ENCODE data around the gene LRRC4C. TPM values are rescaled to one million over a fixed set of nuclear protein-coding genes. Genes with fewer than 3 reads are reported as not detected.

LRRC4C gene
- total and polyA plus RNA-seq, 2 experiments from 2014 or later: 0.35 to 1.1 TPM

DNA sequence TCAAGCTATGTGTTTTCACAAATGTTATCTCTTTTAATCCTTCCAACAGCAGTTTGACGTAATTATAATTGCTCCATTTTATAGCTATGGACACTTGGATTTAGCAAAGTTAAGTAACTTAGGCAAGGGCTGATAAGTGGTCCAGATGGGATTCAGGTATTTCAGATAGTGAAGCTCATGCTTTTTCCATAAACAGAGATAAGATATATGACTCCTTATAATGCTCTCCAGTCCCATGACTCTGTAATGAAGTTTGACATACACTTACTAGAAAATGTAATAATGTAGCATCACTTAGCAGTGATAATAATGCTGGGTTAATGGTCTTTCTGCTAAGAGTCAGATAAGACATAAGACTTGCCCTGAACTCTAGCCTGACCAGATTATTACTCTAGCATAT, 892.1 kb downstream of the LRRC4C start:
- Histone ChIP-seq H3F3A (replicated peaks; ENCODE audit: low read depth) (no peaks in the 10 kb centered on the region), H3K9me2 (ENCODE audit: insufficient read depth) (peaks cover 14% of the 10 kb centered on the region), H3K36me3 (ENCODE audit: insufficient read depth) (no peaks in the 10 kb centered on the region), H4K20me1 (replicated peaks; ENCODE audit: insufficient read depth) (no peaks in the 10 kb centered on the region), H3K4me2 (no peak overlapping the region), H3K79me2 (replicated peaks; ENCODE audit: insufficient read depth) (no peaks in the 10 kb centered on the region), H3K27ac (ENCODE audit: low read depth) (no peak overlapping the region), H3K4me3 (no peak overlapping the region), H3K27me3 (ENCODE audit: insufficient read depth) (no peaks in the 10 kb centered on the region), H2AFZ (no peak overlapping the region), H3K4me1 (ENCODE audit: insufficient read depth) (no peaks in the 10 kb centered on the region)
- Mint-ChIP-seq H3K27ac (no peak overlapping the region), H3K4me3 (no peak overlapping the region), H3K9me3 (no peaks in the 10 kb centered on the region), H3K4me1 (no peaks in the 10 kb centered on the region), H3K27me3 (ENCODE audit: insufficient read depth, low read depth, poor library complexity) (no peaks in the 10 kb centered on the region), H3K36me3 (ENCODE audit: low read depth) (no peaks in the 10 kb centered on the region)
- TF ChIP-seq EZH2phosphoT487 (IDR thresholded peaks at IDR 0.05; ENCODE audit: unreplicated experiment) (no peak), ZNF331 (CRISPR knock-in tag; IDR thresholded peaks at IDR 0.05; ENCODE audit: low read depth) (no peak), ETS1 (IDR thresholded peaks at IDR 0.05) (no peak), JUNB (IDR thresholded peaks at IDR 0.05; ENCODE audit: unreplicated experiment) (no peak), REST (IDR thresholded peaks at IDR 0.05; ENCODE audit: unreplicated experiment) (no peak), ZNF114 (CRISPR knock-in tag; IDR thresholded peaks at IDR 0.05) (no peak), STAT1 (IDR thresholded peaks at IDR 0.05; ENCODE audit: unreplicated experiment) (no peak), EZH2 (IDR thresholded peaks at IDR 0.05; ENCODE audit: low read depth, unreplicated experiment) (no peak), NANOG (IDR thresholded peaks at IDR 0.05; ENCODE audit: borderline replicate concordance) (no peak), POLR2AphosphoS5 (IDR thresholded peaks at IDR 0.05; ENCODE audit: low read depth) (no peak), CTCF (conservative IDR thresholded peaks at IDR 0.05; ENCODE audit: low read depth in 2 of 2) (no peak), CREB1 (CRISPR knock-in tag; IDR thresholded peaks at IDR 0.05; ENCODE audit: low read depth) (no peak)
- TF ChIP-seq, protein P1, sequence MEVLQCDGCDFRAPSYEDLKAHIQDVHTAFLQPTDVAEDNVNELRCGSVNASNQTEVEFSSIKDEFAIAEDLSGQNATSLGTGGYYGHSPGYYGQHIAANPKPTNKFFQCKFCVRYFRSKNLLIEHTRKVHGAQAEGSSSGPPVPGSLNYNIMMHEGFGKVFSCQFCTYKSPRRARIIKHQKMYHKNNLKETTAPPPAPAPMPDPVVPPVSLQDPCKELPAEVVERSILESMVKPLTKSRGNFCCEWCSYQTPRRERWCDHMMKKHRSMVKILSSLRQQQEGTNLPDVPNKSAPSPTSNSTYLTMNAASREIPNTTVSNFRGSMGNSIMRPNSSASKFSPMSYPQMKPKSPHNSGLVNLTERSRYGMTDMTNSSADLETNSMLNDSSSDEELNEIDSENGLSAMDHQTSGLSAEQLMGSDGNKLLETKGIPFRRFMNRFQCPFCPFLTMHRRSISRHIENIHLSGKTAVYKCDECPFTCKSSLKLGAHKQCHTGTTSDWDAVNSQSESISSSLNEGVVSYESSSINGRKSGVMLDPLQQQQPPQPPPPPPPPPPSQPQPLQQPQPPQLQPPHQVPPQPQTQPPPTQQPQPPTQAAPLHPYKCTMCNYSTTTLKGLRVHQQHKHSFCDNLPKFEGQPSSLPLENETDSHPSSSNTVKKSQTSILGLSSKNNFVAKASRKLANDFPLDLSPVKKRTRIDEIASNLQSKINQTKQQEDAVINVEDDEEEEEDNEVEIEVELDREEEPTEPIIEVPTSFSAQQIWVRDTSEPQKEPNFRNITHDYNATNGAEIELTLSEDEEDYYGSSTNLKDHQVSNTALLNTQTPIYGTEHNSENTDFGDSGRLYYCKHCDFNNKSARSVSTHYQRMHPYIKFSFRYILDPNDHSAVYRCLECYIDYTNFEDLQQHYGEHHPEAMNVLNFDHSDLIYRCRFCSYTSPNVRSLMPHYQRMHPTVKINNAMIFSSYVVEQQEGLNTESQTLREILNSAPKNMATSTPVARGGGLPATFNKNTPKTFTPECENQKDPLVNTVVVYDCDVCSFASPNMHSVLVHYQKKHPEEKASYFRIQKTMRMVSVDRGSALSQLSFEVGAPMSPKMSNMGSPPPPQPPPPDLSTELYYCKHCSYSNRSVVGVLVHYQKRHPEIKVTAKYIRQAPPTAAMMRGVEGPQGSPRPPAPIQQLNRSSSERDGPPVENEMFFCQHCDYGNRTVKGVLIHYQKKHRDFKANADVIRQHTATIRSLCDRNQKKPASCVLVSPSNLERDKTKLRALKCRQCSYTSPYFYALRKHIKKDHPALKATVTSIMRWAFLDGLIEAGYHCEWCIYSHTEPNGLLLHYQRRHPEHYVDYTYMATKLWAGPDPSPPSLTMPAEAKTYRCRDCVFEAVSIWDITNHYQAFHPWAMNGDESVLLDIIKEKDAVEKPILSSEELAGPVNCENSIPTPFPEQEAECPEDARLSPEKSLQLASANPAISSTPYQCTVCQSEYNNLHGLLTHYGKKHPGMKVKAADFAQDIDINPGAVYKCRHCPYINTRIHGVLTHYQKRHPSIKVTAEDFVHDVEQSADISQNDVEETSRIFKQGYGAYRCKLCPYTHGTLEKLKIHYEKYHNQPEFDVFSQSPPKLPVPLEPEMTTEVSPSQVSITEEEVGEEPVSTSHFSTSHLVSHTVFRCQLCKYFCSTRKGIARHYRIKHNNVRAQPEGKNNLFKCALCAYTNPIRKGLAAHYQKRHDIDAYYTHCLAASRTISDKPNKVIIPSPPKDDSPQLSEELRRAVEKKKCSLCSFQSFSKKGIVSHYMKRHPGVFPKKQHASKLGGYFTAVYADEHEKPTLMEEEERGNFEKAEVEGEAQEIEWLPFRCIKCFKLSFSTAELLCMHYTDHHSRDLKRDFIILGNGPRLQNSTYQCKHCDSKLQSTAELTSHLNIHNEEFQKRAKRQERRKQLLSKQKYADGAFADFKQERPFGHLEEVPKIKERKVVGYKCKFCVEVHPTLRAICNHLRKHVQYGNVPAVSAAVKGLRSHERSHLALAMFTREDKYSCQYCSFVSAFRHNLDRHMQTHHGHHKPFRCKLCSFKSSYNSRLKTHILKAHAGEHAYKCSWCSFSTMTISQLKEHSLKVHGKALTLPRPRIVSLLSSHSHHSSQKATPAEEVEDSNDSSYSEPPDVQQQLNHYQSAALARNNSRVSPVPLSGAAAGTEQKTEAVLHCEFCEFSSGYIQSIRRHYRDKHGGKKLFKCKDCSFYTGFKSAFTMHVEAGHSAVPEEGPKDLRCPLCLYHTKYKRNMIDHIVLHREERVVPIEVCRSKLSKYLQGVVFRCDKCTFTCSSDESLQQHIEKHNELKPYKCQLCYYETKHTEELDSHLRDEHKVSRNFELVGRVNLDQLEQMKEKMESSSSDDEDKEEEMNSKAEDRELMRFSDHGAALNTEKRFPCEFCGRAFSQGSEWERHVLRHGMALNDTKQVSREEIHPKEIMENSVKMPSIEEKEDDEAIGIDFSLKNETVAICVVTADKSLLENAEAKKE (CRISPR knock-in tag; IDR thresholded peaks at IDR 0.05): no peak
- ATAC-seq: no peak
- DNase-seq (ENCODE audit: low spot score): no peak

All from GM23338 (cell line).